HG03060 (cell line): ENCODE measurements around the gene ELF1.
"Not testable (repeated sequence)": the region's sequence is repeated elsewhere in the genome, so short reads cannot be mapped to it uniquely, and the experiment has no call there.

Experiments used
- ATAC-seq: cut with Tn5 transposase; IDR thresholded peaks from one replicate; pipeline ENCODE4 v1.9.1; 2021; ENCODE audit warnings: low read depth, moderate number of reproducible peaks; ENCODE audit not compliant: unreplicated experiment

Gene ELF1

DNA sequence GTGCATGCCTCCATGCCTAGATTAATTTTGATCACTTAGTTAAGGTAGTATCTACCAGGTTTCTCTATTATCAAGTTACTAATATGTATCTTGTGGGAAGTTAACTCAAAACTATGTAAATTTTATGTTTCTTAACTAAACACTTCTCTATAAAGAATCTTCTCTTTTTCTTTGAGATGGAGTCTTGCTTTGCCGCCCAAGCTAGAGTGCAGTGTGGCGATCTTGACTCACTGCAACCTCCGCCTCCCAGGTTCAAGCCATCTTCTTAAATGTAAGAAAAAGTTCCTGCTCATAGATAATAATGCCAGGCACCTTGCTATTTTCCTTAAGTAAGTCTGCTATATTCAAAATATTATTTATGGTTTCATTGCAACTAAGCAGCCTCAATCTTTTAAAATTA, 58.4 kb downstream of the ELF1 start:
- no peak for ATAC-seq

DNA sequence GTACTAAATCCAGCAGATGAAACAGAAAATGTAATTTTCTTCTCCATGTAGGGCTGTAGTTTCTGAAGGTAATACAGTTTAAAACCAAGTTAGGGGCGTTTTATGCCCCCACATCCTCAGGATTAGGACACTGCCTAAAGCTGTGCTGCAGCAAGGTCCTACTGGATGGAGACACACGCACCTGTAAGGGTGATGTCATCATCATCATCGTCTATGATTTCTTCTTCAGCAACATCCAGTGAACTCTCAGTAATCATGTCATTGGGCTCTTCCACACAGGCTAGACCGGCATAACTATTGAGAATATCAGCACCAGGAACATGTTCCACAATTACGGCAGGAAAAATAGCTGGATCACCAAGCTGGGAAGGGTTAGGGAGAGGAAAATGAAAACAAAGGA, 60.5 kb downstream of the ELF1 start:
- no peak for ATAC-seq

DNA sequence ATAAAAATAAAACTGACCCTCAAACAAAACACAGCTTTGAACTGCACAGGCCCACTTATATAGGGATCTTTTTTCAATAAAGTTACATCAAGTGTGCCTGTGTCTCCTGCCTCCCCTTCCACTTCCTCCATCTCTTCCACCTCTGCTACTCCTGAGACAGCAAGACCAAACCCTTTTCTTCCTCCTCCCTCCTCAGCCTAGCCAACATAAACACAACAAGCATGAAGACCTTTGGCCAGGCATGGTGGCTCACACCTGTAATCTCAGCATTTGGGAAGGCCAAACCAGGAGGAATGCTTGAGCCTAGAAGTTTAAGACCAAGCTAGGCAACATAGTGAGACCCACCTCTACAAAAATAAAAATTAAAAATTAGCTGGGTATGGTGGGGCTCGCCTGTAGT, 72.6 kb downstream of the ELF1 start:
- no peak for ATAC-seq

DNA sequence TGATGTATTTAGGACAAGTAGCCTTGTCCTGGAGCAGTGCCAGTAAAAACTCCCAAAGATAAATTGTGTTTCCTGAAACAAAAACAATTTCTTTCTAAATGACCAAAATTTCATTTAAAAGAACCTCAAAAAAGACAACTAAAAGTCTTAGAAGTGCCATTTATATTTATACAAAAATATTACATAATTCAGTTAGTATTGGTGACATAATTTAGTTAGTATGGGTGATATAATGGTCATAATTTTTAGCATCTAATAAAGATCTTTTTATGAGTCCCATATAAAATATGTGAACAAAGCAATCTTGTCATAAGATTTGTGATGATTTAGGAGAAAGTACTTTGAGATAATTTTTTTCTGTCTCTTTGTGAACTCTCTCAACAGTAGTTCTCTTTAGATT, 76.0 kb downstream of the ELF1 start:
- ATAC-seq: no peak

DNA sequence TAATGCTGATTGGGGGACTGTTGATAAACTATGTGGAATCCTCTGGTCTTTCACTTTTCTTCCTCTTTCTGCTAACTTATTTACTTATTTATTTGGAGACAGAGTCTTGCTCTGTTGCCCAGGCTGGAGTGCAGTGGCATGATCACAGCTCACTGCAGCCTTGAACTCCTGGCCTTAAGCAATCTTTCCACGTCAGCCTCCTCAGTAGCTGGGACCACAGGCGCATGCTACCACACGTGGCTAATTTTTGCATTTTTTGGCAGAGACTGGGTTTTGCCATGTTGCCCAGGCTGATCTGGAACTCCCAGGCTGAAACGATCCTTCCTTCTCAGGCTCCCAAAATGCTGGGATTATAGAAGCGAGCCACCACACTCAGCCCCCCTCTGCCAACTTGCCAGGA, 77.5 kb downstream of the ELF1 start:
- ATAC-seq: no peak

DNA sequence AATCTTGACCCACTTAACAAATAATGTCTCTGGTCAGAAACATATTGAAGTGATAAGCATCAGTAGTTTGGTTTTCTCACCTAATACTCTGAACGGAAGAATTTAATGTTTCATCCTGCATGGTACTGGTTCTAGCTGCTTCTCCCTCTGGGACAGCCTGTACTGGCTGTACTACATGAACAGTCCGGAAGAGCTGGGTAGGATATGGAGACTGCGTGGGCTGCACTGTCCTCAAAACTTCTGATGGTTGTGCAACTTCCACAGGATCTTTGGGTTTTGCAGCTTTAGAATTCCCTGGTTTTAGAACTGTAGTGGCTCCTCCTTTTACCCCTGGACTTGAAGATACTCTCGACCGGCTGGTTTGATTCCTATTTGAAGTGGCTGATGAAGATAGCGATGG, 78.3 kb downstream of the ELF1 start:
- no peak for ATAC-seq

DNA sequence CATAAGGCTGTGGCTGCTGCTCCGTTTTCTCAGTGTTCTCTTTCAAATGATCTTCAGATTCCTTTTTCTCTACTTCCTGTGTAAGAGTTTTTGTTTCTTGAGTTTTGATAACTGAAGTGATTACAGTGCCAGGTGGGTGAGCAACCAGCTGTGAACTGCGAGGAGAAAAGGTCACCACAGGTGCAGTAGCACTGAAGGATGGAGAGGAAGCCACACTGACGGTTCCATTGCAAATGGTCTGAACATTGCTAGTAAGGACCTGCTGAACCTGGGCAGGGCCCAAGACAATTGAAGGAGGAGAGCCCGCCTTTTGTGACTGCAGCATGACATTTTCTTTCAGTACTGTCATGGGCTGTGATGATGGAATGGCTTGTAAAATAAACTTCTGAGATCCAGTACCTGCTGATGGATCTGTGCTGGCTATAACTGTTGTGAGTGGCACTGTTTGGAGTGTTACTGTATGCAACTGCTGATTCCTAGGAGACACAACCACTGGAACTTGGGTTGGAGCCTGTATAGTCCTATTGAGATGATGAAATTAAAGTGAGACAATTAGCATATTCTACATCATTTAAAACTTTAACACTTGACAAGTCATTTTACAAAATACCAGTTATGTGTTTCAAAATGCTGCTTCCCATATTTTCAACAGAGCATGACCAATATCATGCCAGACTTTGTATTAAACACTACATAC, 85.5 kb downstream of the ELF1 start:
- ATAC-seq: no peak

DNA sequence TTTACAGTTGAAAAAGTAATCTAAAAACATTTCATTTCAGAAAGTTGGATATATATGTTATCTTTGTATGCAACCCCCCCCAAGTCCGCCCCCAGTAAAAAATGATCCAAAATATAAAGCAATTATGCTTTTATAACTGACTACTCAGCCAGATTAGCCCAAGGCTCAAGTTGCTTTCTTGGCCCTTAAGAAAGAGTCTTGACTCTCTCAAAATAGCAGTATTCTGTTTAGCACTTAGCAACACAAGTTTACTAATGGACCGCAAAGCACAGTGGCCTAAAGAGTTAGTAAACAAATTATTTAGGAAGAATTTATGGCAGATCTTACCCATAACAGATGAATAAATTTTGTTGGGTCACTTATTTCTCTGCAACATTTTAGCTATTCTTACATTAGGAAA, 86.9 kb downstream of the ELF1 start:
- no peak for ATAC-seq

DNA sequence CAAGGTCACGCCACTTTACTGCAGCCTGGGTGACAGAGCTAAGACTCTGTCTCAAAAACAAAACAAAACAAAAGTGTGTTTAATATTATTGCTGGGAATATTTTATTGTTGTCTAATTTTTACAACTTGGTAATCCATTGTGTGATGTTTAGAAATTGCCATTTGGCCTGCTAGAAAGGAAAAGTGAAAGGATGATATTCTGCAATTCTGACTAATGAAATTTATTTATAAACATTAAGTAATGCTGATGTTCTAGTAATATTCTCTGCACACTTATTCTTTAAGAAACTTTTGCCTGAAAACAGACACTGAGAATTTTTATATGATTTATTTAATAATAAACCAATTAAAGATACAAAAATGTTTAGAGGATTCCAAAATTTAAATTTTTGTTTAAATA, 87.4 kb downstream of the ELF1 start:
- no peak for ATAC-seq

DNA sequence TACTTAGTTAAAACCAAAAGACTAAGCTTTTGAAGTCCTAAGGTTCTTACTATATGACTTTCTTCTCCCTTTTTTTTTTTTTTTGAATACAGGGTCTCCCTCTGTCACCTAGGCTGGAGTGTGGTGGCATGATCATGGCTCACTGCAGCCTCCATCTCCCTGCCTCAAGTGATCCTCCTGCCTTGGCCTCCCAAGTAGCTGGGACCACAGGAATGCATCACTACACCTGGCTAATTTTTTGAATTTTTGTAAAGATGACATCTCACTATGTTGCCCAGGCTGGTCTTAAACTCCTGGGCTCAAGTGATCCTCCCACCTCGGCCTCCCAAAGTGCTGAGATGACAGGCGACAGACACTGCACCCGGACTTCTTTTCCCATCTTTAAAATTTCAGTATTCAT, 89.2 kb downstream of the ELF1 start:
- ATAC-seq: not testable (repeated sequence)

DNA sequence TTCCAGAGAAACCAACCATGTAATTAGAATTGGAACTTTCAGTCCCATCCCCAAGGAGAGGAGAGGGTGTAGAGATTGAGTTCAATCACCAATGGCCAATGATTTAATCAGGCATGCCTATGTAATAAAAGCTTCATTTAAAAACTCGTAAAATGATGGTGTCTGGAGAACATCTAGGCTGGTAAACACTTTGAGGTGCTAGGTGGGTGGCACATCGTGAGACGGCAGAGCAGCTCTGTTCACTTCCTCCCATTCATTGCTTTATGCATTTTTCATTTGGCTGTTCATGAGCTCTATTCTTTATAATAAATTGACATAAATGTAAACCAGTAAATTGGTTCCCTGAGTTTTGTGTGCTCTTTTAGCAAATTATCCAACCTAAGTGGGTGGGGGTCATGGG, 90.1 kb downstream of the ELF1 start:
- ATAC-seq: no peak

DNA sequence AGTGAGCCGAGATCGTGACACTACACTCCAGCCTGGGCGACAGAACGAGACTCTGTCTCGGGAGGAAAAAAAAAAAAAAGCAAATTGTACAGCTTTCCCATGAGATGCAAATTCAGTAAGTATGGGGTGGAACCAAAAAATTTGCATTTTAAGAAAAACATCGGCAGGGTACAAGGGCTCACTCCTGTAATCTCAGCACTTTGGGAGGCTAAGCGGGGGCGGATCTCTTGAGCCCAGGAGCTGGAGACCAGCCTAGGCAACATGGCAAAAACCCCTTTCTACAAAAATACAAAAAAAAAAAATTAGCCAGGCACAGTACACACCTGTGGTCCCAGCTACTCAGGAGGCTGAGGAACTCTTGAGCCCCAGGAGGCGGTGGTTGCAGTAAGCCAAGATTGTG, 91.2 kb downstream of the ELF1 start:
- no peak for ATAC-seq

DNA sequence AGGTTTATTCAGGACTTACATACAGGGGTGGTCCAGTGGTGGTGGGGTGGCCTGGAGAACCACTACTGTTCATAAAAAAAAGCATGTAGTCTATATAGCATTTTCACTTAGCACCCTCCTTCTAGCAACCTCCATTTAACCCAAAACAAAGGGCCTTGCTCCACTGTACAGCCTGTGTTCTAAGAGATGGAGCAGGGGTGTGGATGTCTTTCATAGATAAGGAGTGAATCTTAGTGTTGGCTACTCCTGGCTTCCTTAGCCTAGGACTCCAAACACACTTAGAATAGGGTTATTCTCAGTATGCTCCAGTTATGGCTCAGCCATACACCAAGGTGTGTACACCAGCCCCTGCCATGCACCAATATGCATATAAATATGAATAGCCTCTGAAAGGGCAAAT, 95.2 kb downstream of the ELF1 start:
- no peak for ATAC-seq

DNA sequence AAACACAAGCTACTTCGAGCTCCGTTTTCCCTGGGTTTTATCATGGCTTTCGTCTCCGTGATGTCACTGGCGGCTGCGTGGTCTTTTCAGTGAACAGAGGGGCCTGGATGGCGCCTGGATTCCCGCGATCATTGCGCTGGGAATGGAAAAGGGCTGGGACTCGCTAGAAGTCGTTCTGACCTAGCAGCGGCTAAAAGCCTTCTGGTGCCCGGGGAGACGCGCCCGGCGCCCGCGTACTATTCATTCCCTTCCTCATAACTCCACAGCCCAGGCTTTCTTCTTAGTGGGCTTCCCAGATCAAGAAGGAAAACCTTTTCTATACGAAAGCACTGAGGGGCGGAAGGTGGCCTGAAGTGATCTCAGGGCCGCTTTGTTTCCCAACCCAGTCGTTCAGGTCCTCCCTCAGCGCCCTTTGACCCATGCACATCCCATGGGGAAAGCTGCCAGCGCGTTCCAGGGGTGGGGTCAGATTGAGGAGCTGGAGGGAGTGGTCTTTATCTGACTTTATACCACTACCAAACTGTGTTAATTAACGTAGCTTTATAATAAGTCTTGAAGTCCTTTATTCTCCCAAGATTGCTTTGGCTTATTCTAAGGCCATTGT, 96.6 kb downstream of the ELF1 start:
- ATAC-seq: no peak

DNA sequence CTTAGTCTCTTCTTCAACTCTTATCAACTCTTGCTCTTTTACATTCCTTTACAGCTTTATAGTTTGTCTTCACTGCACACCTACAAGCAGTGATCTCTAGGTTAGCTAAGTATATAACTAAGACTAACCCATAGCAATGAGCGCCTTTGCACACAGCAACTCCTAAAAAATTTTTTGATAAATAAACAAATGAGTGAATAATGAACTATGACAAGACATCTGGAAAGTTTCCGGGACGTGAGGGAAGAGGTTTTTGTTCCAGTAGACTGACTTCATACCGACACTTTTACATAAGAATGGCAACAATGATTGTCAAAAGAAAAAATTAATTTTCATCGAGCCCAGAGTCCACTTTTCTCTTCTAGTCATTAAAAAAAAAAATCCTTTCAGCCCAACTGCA, 98.3 kb downstream of the ELF1 start:
- ATAC-seq: no peak

DNA sequence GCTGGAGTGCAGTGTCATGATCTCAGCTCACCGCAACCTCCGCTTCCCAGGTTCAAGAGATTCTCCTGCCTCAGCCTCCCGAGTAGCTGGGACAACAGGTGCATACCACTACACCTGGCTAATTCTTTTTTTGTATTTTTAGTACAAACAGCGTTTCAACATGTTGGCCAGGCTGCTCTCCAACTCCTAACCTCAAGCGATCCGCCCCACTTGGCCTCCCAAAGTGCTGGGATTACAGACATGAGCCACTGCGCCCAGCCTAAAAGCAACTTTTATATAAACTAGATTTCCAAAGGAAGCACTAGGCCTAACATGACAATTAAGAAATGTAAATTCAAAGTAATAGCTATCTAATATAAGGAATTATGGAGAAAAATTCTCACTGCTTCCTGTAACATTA, 99.2 kb downstream of the ELF1 start:
- not testable (repeated sequence) for ATAC-seq

DNA sequence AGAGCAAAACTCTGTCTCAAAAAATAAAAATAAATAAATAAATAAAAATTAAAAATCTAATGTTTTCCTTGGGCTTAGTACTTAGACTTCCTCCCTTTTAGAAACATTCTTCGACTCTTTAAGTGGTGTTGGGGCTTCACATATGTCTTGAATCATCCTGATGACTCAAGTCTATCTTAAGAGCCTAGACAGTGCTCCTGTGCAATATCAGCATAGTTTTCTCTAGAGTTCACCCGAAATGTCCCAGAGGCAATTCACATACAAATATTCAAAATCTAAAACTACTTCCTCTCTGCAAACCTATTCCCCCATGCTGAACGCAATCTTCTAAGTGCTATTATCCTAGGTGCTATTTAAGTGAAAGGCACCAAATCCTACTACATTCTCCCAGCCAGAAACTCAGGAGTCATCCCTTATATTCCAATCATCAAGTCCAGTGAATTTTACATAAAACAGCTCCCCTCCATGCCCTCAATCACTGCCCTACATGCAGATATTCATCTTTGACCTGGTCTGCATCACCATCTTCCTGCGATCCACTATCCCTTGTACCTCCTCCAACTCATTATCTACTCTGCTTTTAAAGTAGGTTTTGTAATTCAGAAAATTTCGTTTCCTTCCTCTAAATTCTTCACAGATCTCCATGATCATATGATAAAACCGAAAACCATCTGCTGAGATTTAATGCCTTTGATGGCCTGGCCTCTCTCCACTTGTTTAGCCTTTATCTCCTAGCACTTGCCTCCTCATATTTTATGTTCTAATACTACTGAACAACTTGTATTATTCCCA, 102.7 kb downstream of the ELF1 start:
- ATAC-seq: no peak

DNA sequence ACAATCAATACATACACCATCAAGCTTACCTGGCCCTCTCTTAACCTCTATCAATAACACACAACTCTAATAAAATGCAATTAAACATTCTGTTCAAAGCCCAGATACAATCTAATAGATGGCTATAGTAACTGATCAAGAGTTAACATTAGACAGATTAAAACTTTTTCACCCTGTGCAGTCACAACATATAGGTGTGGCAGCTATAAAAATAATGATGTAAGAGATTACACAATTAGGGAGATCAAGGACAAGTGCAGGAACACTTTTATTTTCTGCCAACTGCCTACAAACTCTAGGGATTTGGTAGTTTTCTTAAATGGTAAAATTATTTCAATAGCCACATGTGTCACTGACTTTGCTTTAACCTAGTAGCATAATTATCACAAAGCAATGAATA, 104.3 kb downstream of the ELF1 start:
- not testable (repeated sequence) for ATAC-seq

DNA sequence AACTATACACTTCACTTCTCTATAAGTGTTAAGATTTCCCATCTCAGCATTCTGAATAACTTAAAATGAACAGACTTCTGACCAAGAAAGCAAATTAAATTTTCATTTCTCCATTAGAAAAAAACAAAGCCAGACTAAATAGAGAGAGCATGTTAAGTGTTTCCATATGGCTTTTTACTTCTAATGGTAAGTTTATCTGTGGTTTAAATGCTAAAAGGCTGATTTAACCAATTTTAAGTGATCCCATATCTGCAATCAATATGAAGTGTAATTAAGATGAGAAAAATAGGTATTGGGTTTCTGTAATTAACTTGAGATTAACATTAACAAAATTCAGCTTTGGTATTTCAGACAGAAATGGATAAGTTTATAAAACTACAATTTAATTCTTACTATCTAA, 107.8 kb downstream of the ELF1 start:
- no peak for ATAC-seq

DNA sequence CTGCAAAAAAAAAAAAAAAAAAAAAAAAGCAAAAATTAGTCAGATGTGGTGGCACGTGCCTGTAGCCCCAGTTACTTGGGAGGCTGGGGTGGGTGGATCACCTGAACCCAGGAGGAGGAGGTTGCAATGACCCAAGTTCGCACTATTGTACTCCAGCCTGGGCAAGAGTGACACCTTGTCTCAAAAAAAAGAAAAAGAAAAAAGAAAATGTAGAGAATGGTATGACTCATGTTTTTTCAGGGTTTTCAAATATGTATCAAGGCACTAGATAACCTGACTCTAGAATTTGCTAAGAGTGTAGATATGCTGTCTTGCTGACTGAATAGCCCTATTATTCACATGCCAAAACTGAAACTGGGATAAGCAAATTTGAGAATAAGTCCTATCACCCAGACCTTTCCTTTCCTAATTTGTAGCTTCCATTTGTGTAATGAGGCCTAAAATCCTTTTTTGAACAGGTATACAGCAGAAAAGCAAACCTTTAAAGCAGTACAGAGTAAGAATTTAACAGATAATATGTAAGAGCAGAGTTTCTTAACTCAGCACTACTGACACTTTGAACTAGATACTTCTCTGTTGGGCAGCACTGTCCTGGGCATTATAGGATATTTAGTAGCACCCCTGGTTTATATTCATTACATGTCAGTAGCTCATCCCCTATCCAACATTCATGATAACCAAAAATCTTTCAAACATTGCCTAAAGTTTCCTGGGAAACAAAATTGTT, 108.6 kb downstream of the ELF1 start:
- ATAC-seq: peak; percentile 51

DNA sequence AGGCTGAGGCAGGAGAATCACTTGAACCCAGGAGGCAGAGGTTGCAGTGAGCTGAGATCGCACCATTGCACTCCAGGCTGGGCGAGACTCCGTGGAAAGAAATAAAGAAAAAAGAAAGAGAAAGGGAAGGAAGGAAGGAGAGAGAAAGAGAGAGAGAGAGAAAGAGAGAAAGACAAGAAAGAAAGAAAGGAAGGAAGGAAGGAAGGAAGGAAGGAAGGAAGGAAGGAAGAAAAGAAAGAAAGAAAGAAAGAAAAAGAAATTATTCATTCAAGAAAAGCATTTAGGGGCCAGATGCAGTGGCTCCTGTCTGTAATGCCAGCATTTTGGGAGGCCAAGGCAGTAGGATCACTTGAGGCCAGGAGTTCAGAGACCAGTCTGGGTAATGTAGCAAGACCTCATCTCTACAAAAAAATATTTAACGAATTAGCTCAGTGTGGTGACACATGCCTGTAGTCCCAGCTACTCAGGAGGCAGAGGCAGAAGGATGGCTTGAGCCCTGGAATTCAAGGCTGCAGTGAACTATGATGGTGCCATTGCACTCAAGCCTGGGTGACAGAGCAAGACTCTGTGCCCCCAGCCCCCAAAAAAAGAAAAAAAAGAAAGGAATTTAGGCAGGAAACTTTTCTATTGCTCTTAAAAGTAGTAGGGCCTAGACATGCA, 109.4 kb downstream of the ELF1 start:
- not testable (repeated sequence) for ATAC-seq
